Epithelial cell of prostate (primary cell): Measurements from ENCODE around the gene CTDSPL2.
"Not testable (repeated sequence)": the region's sequence is repeated elsewhere in the genome, so short reads cannot be mapped to it uniquely, and the experiment has no call there.

Experiments
- DNase-seq: peaks from one replicate; pipeline ENCODE4 v3.0.0-alpha.2; 2011; ENCODE audit warnings: low read depth, low spot score
- H3K27ac ChIP-seq: fragments of 450-650 bp; 2 replicates; pipeline ENCODE4 v1.5.1; 2017; ENCODE audit warnings: mild to moderate bottlenecking

The CTDSPL2 gene

GRCh38 chr15:44536962-44537734 is 109.7 kb downstream of the CTDSPL2 start, which contains the start of gene EIF3J:
Gene EIF3J (plus strand): TSS chr15:44537147. CDS start chr15:44537195, 48 bp downstream.
- peak within 1 kb of the TSS; percentile 99 for H3K27ac ChIP-seq
- DNase-seq = peak; percentile 85

DNA sequence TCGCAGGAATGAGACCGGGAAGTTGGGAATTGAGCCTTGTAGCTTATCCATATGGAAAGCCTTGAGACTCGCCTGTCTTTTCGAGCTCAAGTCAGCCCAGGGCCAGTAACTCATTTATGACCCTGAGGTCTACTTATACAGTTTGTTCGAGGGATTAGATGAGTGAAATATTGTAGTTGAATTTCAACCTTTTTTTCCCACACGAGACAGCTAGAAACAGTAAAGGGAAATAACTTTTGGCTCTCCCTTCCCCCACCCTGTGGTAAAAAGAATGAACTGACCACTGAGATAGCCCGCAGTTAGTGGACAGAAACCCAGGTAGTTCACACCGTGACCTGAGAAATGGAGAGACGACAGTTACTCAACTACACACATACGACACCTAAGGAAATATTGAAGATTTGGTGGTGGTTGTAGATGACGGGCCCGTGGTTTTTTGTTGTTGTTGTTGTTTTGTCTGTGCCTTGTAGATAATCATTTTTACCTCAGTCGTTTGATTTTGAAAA is 110.4 kb downstream of the CTDSPL2 start:
- peak overlapping the region; percentile 99 for H3K27ac ChIP-seq
- DNase-seq = no peak

DNA sequence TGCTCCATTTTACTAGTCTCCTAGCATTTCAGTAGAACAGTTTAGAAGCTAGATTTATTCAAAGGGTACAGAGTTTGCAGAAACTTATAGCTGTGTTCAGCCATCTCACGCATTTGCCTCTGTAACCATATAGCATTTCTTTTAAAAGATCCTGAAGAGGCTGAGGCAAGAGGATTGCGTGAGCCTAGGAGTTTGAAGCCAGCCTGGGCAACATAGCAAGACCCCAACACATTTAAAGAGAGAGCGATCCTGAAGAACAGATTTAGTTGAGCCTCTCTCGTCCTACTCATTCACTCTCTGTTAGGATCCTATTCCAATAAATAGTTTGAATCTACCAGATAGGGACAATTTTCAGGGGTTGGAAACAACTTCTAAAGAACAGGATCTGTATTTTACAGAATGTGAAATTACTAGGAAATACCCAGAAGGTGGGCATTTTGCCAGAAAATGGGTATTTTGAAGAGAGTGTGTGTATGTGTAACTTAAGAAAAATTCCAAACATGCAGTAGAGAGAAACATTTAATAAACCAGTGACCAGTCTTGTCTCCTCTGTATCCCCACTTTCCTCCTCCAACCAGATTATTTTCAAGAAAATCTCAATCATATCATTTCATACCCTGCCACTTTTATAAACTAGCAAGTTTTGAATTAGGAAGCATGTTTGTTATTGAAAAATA is 114.0 kb downstream of the CTDSPL2 start:
- no peak for DNase-seq
- peak overlapping the region; percentile 1 for H3K27ac ChIP-seq

GRCh38 chr15:44542596-44542995 is 115.2 kb downstream of the CTDSPL2 start:
- no peak overlapping the region for H3K27ac ChIP-seq
- no peak for DNase-seq

GRCh38 chr15:44544745-44545144 is 117.3 kb downstream of the CTDSPL2 start:
- DNase-seq, H3K27ac ChIP-seq: not testable (repeated sequence)

- DNase-seq = no peak
- H3K27ac ChIP-seq = peak overlapping the region; percentile 40
Measured at GRCh38 chr15:44545913-44546802, 118.7 kb downstream of the CTDSPL2 start.

- not testable (repeated sequence) for DNase-seq, H3K27ac ChIP-seq
Measured at GRCh38 chr15:44549152-44549551, 121.7 kb downstream of the CTDSPL2 start.

DNA sequence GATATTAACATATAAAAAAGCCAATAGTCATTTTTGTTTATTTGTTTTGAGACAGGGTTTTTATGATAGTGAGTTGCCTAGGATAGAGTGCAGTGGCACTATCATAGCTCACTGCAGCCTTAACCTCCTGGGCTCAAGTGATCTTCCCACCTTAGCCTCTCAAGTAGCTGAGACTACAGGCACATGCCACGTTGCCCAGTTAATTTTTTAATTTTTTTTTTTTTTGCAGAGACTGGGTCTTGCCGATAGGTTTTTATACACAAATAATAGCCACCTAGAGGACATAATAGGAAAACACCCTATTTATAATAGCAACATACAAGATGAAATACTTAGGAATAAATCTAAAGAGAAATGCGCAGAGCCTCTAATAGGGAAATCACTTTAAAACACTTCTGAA is 122.8 kb downstream of the CTDSPL2 start:
- no peak for DNase-seq
- no peak overlapping the region for H3K27ac ChIP-seq

DNA sequence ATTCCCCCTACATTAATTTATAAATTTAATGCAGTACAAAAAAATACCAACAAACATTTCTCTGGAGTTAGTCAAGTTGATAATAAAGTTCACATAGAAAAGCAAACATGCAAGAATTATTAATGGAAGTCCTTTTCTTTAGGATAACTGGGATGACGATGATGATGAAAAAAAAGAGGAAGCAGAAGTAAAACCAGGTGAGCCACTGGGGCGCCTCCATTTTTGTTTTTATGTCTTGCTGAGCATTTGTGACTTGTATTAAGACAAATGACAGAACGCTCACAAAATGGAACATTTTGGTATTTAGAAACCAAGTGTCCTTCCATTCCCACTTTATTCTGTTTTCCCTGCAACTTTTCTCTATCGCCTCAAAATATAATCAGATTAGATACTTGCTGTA is 123.3 kb downstream of the CTDSPL2 start:
- H3K27ac ChIP-seq = no peak overlapping the region
- DNase-seq = no peak

DNA sequence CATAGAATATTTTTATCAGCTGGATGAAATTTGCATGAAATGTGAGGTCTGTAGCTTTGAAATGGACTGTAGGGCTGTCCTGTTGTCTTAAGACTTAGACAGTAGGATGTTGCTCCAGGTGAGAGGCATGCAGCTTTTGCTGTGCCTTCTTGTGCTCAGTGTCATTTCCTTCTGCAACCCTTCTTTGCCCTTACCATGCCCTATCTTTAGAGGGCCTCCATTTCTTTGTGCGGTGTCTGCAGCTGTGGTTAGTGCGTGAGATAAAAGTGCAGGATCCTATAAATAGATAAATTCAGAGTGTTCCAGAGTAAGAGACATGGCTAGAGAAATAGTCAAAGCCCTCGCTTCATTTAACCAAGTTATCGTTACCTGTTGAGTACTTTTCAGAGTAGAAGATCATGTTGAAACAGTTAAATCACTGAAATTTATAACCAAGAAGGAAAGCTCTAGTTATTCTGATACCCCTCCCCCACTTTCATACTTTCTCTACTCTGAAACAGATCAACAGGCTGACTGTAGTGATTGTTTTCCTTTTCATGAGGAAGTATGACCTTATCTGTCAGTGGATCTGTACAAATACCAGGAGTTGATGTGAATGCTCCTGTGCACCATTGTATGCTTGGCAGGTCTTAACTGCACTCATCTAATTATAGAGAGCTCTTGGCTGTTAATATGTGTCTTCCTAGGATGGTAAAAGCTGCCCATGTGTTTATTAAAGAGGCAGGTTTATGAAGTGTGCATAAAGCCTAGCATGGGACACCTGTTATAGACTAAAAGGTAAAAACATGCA is 127.7 kb downstream of the CTDSPL2 start:
- peak overlapping the region; percentile 33 for H3K27ac ChIP-seq
- no peak for DNase-seq

DNA sequence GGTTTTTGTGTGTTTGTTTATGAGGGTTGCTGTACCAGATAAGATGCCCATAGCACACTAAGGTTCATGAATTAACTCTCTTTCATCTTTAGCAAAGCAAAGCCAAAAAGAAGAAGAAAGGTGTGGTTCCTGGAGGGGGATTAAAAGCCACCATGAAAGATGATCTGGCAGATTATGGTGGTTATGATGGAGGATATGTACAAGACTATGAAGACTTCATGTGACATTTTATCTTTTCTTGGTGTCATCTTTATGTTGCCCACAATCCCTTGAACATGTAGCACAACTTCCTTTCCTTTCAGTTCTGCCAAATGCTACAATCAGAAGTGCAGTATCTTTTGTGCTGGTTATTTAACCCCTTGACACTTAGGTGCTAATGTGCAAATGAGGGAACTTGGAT is 133.5 kb downstream of the CTDSPL2 start:
- H3K27ac ChIP-seq, DNase-seq: not testable (repeated sequence)

GRCh38 chr15:44565387-44566154 is 138.1 kb downstream of the CTDSPL2 start:
- no peak for DNase-seq
- no peak overlapping the region for H3K27ac ChIP-seq

DNA sequence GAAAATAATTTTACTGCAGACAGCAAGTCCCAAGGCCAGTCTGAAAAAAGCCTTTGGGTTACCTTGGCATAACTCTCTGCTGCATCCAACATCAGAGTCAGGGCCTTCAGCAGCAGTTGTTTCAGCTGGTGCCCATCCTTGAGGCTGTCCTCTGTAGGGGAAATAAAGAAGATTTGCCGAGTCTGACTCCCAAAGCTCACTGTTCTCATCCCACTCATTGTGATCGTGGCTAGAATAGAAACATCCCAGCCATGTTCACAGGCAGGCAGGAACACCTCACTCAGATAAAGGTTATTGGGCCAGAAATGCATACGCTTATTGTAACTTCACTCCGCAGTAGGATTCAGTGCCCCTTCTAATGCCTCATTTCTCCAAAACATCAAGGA is 138.7 kb downstream of the CTDSPL2 start:
- DNase-seq = no peak
- no peak overlapping the region for H3K27ac ChIP-seq

DNA sequence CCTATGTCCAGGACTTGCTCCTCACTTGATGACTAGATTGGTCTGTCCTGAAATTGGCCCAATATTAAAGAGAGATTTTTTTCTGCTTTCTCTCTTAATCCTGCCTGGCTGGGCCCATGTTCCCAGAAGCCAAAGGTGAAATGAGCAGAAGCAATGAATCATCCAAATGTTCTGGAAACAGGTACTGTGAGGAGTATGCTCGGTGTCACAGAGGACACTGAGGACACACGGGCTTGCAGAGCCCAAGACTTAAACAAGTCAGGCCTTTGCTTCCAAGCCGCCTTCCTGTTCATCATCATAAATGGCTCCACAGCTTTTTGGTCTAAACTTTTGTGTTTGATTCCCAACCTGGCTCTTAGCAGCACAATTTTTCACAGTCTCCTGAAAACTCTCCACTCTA is 140.9 kb downstream of the CTDSPL2 start:
- H3K27ac ChIP-seq = peak overlapping the region; percentile 5
- DNase-seq = no peak

DNA sequence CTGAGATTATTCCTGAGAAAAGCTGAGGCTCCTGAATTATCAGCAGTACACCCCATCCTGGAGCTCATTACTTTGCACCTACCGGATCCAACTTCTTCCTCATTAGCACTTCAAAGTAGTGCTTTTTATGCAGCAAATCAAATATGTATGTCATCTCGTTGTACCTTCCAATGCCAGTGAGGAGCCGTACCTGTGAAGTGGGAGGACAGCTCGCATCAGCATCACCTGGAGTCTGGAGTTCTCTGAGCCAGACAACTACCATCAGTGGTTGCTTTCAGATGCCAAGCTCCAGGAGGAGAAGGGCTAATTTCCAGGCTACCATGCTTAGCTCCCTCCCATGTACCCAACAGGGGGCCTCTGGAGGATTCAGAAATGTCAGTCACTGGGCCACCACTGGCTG is 141.9 kb downstream of the CTDSPL2 start:
- H3K27ac ChIP-seq = no peak overlapping the region
- DNase-seq = no peak

GRCh38 chr15:44570361-44570760 is 142.9 kb downstream of the CTDSPL2 start:
- no peak for DNase-seq
- H3K27ac ChIP-seq = no peak overlapping the region

DNA sequence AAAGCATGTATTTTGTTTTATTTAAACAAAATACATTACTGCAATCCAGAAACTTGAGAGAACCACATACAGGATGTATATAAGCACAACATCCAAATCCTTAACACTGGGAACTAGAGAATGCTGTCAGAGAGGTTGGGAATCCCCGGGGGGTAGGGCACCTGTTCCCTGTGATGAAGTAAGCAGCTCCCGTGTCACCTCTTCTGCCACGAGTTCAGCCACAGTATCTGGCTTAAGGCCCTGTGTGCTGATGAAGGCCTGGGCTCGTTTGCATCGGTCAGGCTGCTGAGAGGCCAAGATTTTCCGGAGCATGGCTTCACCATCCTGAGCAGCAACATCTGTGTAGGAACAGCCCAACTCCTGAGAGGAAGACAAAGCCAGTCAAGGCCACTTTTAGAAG is 146.0 kb downstream of the CTDSPL2 start:
- H3K27ac ChIP-seq = no peak overlapping the region
- no peak for DNase-seq

DNA sequence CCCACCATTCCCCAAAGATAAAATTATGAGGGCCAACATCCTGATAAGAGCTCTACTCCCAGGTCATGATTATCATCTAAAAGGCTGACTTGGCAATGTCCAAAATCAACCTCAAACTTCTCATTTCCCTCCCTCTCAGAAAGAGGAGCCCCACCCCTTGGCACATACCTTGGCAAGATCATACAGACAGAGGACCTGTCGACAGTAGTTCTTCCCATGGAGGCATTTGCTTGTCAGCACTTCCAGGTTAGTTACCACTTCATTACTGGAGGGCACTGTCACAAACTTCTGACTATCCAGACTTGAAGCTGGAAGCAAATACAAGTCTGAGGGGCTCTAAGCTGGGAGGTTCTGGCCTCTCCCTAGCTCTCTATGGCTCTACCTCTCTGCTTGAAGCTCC is 147.3 kb downstream of the CTDSPL2 start:
- H3K27ac ChIP-seq = no peak overlapping the region
- DNase-seq = no peak
